Psoas muscle (tissue), 8 donors: ENCODE results near the gene METTL9. TPM values are rescaled to one million over a fixed set of nuclear protein-coding genes. Genes with fewer than 3 reads are reported as not detected.

Experiments
- ATAC-seq, 4 donors: fragments of 200-7000 bp; cut with Tn5 transposase; one replicate each; pipeline ENCODE4 v1.9.1; 2020; ENCODE audit warnings: moderate library complexity in 3 of 4, mild to moderate bottlenecking in 2 of 4
- DNase-seq, 2 donors: peaks; one replicate each; pipeline ENCODE4 v3.0.0-alpha.2; 2020
- H3K27ac ChIP-seq: fragments of 200-600 bp; one replicate; pipeline ENCODE4 v1.8.0; 2022
- H3K27me3 ChIP-seq, 3 donors: fragments of 200-600 bp in 1 of 3; one replicate each; pipeline versions ENCODE4 v1.6.1 to v1.8.0; 2013 to 2022; ENCODE audit warnings: low read length in 2 of 3, mild to moderate bottlenecking in 2 of 3, moderate library complexity in 1 of 3; ENCODE audit not compliant: insufficient read depth in 3 of 3
- H3K36me3 ChIP-seq, 2 donors: fragments of 200-600 bp in 1 of 2; one replicate each; pipeline versions ENCODE4 v1.6.1 to v1.8.0; 2013 to 2022; ENCODE audit warnings: low read depth in 1 of 2, mild to moderate bottlenecking in 1 of 2, moderate library complexity in 1 of 2; ENCODE audit not compliant: insufficient read depth in 1 of 2
- H3K4me1 ChIP-seq: fragments of 200-600 bp; one replicate; pipeline ENCODE4 v1.8.0; 2022
- H3K4me3 ChIP-seq: fragments of 200-600 bp; one replicate; pipeline ENCODE4 v1.8.0; 2022; ENCODE audit warnings: mild to moderate bottlenecking
- H3K9me3 ChIP-seq: fragments of 200-600 bp; one replicate; pipeline ENCODE4 v1.8.0; 2022
- WGBS, 3 donors: extraction: QIAGEN DNeasy Blood & Tissue Kit; methylation state at CpG; one replicate each; pipeline versions ENCODE4 v1.1.6 to v1.1.7; 2013; 5-methylcytosine and 5-hydroxymethylcytosine counted together
- intact Hi-C, 2 donors: fragments of 100-400 bp; cut with DNase I; formaldehyde crosslinking; loops; one replicate each; pipeline versions ENCODE4 v1.11.0 to v1.14.2; 2022
- polyA plus RNA-seq, 3 donors: library from polyadenylated mRNA; stranded (reverse); fragments of 200-250 nt; gene quantifications; one replicate each; pipeline ENCODE4 v1.2.3, GENCODE V29; 2013
- total RNA-seq, 4 donors: library from RNA; stranded (reverse); fragmentation: NEBNext Ultra II Directional in 2 of 4; extraction: Animal tissue kit (Norgen Biotek cat#: 25700) in 2 of 4; gene quantifications; one replicate each; pipeline versions ENCODE4 v1.2.1 to v1.2.4, GENCODE V29; 2021 to 2023
- TF ChIP-seq, protein P1 (sequence below): fragments of 200-600 bp; IDR thresholded peaks from one replicate; pipeline ENCODE4 v1.8.0; 2022; ENCODE audit warnings: antibody characterized with exemption
- donor health status: healthy with polysubstance abuse.
- donor health status: DM: no; HTN: no; CAD: no; lungs with moderate emphysema.
- donor health status: Bipolar disorder and iron deficiency.
- donor health status: healthy.
- donor health status: DM: yes; HTN: yes; CAD: no.
- donor health status: DM: no; HTN: no; CAD: no.
- donor health status: DM: no; HTN: no; CAD: no.
- donor health status: DM: yes; HTN: yes; CAD: no.

Gene METTL9
- total and polyA plus RNA-seq, 7 donors = 54.4 to 134 (median 71.8) TPM

- intact Hi-C loops = loop anchor here (2.0 to 5.0 kb wide), 2 partner anchors 50 to 52 kb away; no protein-coding TSS in a partner anchor
- TF ChIP-seq, protein P1, sequence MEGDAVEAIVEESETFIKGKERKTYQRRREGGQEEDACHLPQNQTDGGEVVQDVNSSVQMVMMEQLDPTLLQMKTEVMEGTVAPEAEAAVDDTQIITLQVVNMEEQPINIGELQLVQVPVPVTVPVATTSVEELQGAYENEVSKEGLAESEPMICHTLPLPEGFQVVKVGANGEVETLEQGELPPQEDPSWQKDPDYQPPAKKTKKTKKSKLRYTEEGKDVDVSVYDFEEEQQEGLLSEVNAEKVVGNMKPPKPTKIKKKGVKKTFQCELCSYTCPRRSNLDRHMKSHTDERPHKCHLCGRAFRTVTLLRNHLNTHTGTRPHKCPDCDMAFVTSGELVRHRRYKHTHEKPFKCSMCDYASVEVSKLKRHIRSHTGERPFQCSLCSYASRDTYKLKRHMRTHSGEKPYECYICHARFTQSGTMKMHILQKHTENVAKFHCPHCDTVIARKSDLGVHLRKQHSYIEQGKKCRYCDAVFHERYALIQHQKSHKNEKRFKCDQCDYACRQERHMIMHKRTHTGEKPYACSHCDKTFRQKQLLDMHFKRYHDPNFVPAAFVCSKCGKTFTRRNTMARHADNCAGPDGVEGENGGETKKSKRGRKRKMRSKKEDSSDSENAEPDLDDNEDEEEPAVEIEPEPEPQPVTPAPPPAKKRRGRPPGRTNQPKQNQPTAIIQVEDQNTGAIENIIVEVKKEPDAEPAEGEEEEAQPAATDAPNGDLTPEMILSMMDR = peak; percentile 77
- Histone ChIP-seq H3K4me3 (no peak overlapping the region), H3K27ac (no peak overlapping the region), H3K36me3 (peaks cover 6 to 26% of the 10 kb centered on the region in 2 donors), H3K27me3 (no peaks in the 10 kb centered on the region), H3K9me3 (no peaks in the 10 kb centered on the region), H3K4me1 (peaks cover 3% of the 10 kb centered on the region)
- DNase-seq (no peak), ATAC-seq (peak in 2 of 4 donors; percentile 45 to 49)
- 13 to 19% (median 17%) methylated on average over 4 of the region's 4 CpGs for WGBS, 3 donors
Observed at GRCh38 chr16:21656795-21657768, 57.7 kb downstream of the METTL9 start.

DNA sequence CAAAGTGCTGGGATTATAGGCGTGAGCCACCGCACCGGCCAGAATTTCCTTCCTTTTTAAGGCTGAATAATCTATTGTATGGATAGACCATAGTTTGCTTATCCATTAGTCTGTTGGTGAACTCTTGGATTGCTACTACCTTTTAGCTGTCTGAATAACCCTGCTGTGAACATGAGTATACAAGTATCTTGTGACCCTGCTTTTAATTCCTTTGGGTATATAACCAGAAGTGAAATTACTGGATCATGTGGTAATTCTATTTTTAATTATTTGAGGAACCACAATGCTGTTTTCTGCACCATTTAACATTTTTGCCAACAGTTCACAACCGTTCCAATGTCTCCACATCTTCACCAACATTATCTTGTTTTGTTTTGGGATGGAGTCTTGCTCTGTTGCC, 59.7 kb downstream of the METTL9 start:
- no peaks in the 10 kb centered on the region for H3K9me3 ChIP-seq
- intact Hi-C loops = loop anchor here in 1 of 2 donors (5.0 kb wide), 1 partner anchor 48 kb away; no protein-coding TSS in a partner anchor
- no peak for ATAC-seq
- peaks cover 0 to 6% (median 2%) of the 10 kb centered on the region in 3 donors for H3K27me3 ChIP-seq
- H3K4me1 ChIP-seq = peaks cover 3% of the 10 kb centered on the region
- H3K4me3 ChIP-seq = no peak overlapping the region
- WGBS, 3 donors = 82 to 90% (median 86%) methylated on average over 4 of the region's 4 CpGs
- TF ChIP-seq, protein P1 = no peak
- peaks cover 6 to 26% of the 10 kb centered on the region in 2 donors for H3K36me3 ChIP-seq
- H3K27ac ChIP-seq = no peak overlapping the region
- no peak for DNase-seq

- Histone ChIP-seq H3K27me3 (peaks cover 0 to 33% (median 4%) of the 10 kb centered on the region in 3 donors), H3K4me3 (peak within 1 kb of the TSS; percentile 51), H3K9me3 (no peaks in the 10 kb centered on the region), H3K36me3 (peaks cover 0 to 4% of the 10 kb centered on the region in 2 donors), H3K27ac (no peak within 1 kb of the TSS), H3K4me1 (no peaks in the 10 kb centered on the region)
- 11 to 19% (median 11%) methylated on average over 24 to 45 of the region's 45 CpGs for WGBS, 3 donors
- TF ChIP-seq, protein P1 = no peak
- peak in 1 of 4 donors; percentile 44 for ATAC-seq
- DNase-seq = no peak
- intact Hi-C loops = no loop called here
Observed at GRCh38 chr16:21663889-21664647, 64.7 kb downstream of the METTL9 start, which contains the start of gene OTOA. Gene OTOA (plus strand): TSS chr16:21663968. CDS start chr16:21678515, 14,547 bp downstream.

- intact Hi-C loops = no loop called here
- DNase-seq = no peak
- ATAC-seq = no peak
Observed at GRCh38 chr16:21664801-21665492, 65.6 kb downstream of the METTL9 start.

More at GRCh38 chr16:21664801-21665492, 65.6 kb downstream of the METTL9 start:
- TF ChIP-seq, protein P1 = no peak
- Histone ChIP-seq H3K9me3 (no peaks in the 10 kb centered on the region), H3K36me3 (no peaks in the 10 kb centered on the region), H3K27me3 (peaks cover 0 to 39% (median 4%) of the 10 kb centered on the region in 3 donors), H3K4me1 (no peaks in the 10 kb centered on the region), H3K27ac (no peak overlapping the region), H3K4me3 (no peak overlapping the region)
- 92 to 95% (median 94%) methylated on average over 10 of the region's 10 CpGs for WGBS, 3 donors
